Left cardiac atrium (tissue), 4 donors: ENCODE measurements around the gene FARP2. TPM values are rescaled to one million over a fixed set of nuclear protein-coding genes. Genes with fewer than 3 reads are reported as not detected.
"Not testable (repeated sequence)": the region's sequence is repeated elsewhere in the genome, so short reads cannot be mapped to it uniquely, and the experiment has no call there.

Source experiments
- ATAC-seq, 2 donors: fragments of 200-7000 bp; cut with Tn5 transposase; one replicate each; pipeline ENCODE4 v1.9.1; 2020; ENCODE audit warnings: mild to moderate bottlenecking in 2 of 2, moderate library complexity in 2 of 2
- DNase-seq: peaks from one replicate; pipeline ENCODE4 v3.0.0-alpha.2; 2020
- intact Hi-C, 2 donors: fragments of 100-400 bp; cut with DNase I; formaldehyde crosslinking; loops; one replicate each; pipeline versions ENCODE4 v1.14.1 to v1.15.1; 2022 to 2023
- total RNA-seq, 2 donors: library from RNA; stranded (reverse); fragmentation: NEBNext Ultra II Directional; extraction: Animal tissue kit (Norgen Biotek cat#: 25700); gene quantifications; one replicate each; pipeline ENCODE4 v1.2.1, GENCODE V29; 2021
- donor health status: DM: no; HTN: yes; CAD: no.
- donor health status: DM: no; HTN: yes; CAD: no; lungs with severe emphysema.
- donor health status: DM: yes; HTN: yes; CAD: no.
- donor health status: Dilated cardiomyopathy.

The FARP2 gene
- total RNA-seq, 2 donors from 2014 or later, result 18.1 to 28.3 TPM

- ATAC-seq, result no peak
- DNase-seq, result peak; percentile 43
- intact Hi-C loops, result no loop called here
These were observed 150.8 kb downstream of the FARP2 start for GRCh38 chr2:241506793-241507429.

- DNase-seq (no peak), ATAC-seq (peak; percentile 47 to 49)
- intact Hi-C loops, result no loop called here
These were observed 151.6 kb downstream of the FARP2 start for GRCh38 chr2:241507430-241508239.

GRCh38 chr2:241508240-241509154 is 152.4 kb downstream of the FARP2 start, which contains the start of gene STK25:
TSS of gene STK25 (minus strand) at chr2:241508584. CDS start at chr2:241508035, 549 bp downstream.
- intact Hi-C loops, result no loop called here
- peak; percentile 98 for ATAC-seq

GRCh38 chr2:241509155-241509784 is 153.2 kb downstream of the FARP2 start:
- intact Hi-C loops, result no loop called here
- ATAC-seq (peak in 1 of 2 donors; percentile 1), DNase-seq (no peak)

More at GRCh38 chr2:241508240-241509154, 152.4 kb downstream of the FARP2 start, which contains the start of gene STK25:
- peak; percentile 99 for DNase-seq

GRCh38 chr2:241511091-241511741 is 155.1 kb downstream of the FARP2 start:
- intact Hi-C loops, result loop anchor here in 1 of 2 donors (10.0 kb wide), 1 partner anchor 94 kb away; no protein-coding TSS in a partner anchor
- DNase-seq (no peak), ATAC-seq (no peak)

- ATAC-seq (no peak), DNase-seq (no peak)
- intact Hi-C loops, result loop anchor here in 1 of 2 donors (10.0 kb wide), 1 partner anchor 90 kb away; no protein-coding TSS in a partner anchor
These were observed 158.5 kb downstream of the FARP2 start for GRCh38 chr2:241514553-241514952.

GRCh38 chr2:241514986-241515737 is 159.1 kb downstream of the FARP2 start:
- no peak for ATAC-seq
- intact Hi-C loops, result loop anchor here in 1 of 2 donors (10.0 kb wide), 1 partner anchor 90 kb away; no protein-coding TSS in a partner anchor
- DNase-seq, result no peak

GRCh38 chr2:241516520-241516965 is 160.5 kb downstream of the FARP2 start:
- no peak for DNase-seq
- intact Hi-C loops, result loop anchor here in 1 of 2 donors (10.0 kb wide), 1 partner anchor 88 kb away; no protein-coding TSS in a partner anchor
- ATAC-seq, result no peak

- DNase-seq (no peak), ATAC-seq (no peak)
- intact Hi-C loops, result loop anchor here in 1 of 2 donors (10.0 kb wide), 1 partner anchor 88 kb away; no protein-coding TSS in a partner anchor
These were observed 161.2 kb downstream of the FARP2 start for GRCh38 chr2:241517297-241517696.

- ATAC-seq (no peak), DNase-seq (no peak)
- intact Hi-C loops, result loop anchor here in 1 of 2 donors (10.0 kb wide), 1 partner anchor 85 kb away; no protein-coding TSS in a partner anchor
These were observed 163.6 kb downstream of the FARP2 start for GRCh38 chr2:241519669-241520068.

GRCh38 chr2:241522477-241522876 is 166.4 kb downstream of the FARP2 start:
- intact Hi-C loops, result no loop called here
- ATAC-seq, result no peak
- no peak for DNase-seq

- ATAC-seq, intact Hi-C loops, DNase-seq: not testable (repeated sequence)
These were observed 170.0 kb downstream of the FARP2 start for GRCh38 chr2:241525818-241526780.

- ATAC-seq (no peak), DNase-seq (no peak)
- intact Hi-C loops, result no loop called here
These were observed 174.5 kb downstream of the FARP2 start for GRCh38 chr2:241530571-241530970.

GRCh38 chr2:241531161-241531722 is 175.2 kb downstream of the FARP2 start:
- intact Hi-C loops, result no loop called here
- ATAC-seq, result no peak
- no peak for DNase-seq

GRCh38 chr2:241532168-241532567 is 176.1 kb downstream of the FARP2 start:
- intact Hi-C loops, result no loop called here
- DNase-seq (no peak), ATAC-seq (no peak)
